ENCODE data around the gene MCF2L. TPM values are rescaled to one million over a fixed set of nuclear protein-coding genes. Genes with fewer than 3 reads are reported as not detected.

The MCF2L gene
- polyA plus RNA-seq, 2 of the 4 experiments (the other 2 are of a cell fraction) = 0.36 to 0.92 TPM

- POLR2A ChIA-PET = no interaction called here
- Histone ChIP-seq H3K4me2 (no peak overlapping the region), H3K9me3 (no peaks in the 10 kb centered on the region), H3K27ac (no peak overlapping the region), H3K4me1 (0 out of 3 replicates have a peak, but pooled peaks cover 3% of the 10 kb centered on the region), H3K4me3 (no peak overlapping the region)
- no peak for TF ChIP-seq HDAC2 (IDR thresholded peaks at IDR 0.05)
- TF ChIP-seq NR3C1 (IDR thresholded peaks at IDR 0.05) = no peak
- no peak for TF ChIP-seq RAD21 (conservative IDR thresholded peaks at IDR 0.05 in 1 of 2, IDR thresholded peaks at IDR 0.05 in 1 of 2)
- TF ChIP-seq ESRRA (IDR thresholded peaks at IDR 0.05; ENCODE audit: borderline replicate concordance, low read length) = no peak
- TF ChIP-seq HOXB13 (CRISPR knock-in tag; IDR thresholded peaks at IDR 0.05; ENCODE audit: low read depth) = no peak
- TF ChIP-seq EHF (CRISPR knock-in tag; IDR thresholded peaks at IDR 0.05) = no peak
- no peak for TF ChIP-seq SMC3 (IDR thresholded peaks at IDR 0.05)
- no peak for TF ChIP-seq ZFP36 (IDR thresholded peaks at IDR 0.05; ENCODE audit: borderline replicate concordance, partially characterized antibody)
- TF ChIP-seq MAZ (IDR thresholded peaks at IDR 0.05; ENCODE audit: borderline replicate concordance, low read depth, low read length) = no peak
- TF ChIP-seq BCL3 (IDR thresholded peaks at IDR 0.05) = no peak
- TF ChIP-seq, protein P1, sequence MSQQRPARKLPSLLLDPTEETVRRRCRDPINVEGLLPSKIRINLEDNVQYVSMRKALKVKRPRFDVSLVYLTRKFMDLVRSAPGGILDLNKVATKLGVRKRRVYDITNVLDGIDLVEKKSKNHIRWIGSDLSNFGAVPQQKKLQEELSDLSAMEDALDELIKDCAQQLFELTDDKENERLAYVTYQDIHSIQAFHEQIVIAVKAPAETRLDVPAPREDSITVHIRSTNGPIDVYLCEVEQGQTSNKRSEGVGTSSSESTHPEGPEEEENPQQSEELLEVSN (IDR thresholded peaks at IDR 0.05; ENCODE audit: borderline replicate concordance, low read depth) = no peak
- TF ChIP-seq TFCP2L1 (CRISPR knock-in tag; IDR thresholded peaks at IDR 0.05) = no peak
- TF ChIP-seq TP53 (CRISPR knock-in tag; IDR thresholded peaks at IDR 0.05) = no peak
- no peak for TF ChIP-seq JUN (IDR thresholded peaks at IDR 0.05)
- TF ChIP-seq, protein P2, sequence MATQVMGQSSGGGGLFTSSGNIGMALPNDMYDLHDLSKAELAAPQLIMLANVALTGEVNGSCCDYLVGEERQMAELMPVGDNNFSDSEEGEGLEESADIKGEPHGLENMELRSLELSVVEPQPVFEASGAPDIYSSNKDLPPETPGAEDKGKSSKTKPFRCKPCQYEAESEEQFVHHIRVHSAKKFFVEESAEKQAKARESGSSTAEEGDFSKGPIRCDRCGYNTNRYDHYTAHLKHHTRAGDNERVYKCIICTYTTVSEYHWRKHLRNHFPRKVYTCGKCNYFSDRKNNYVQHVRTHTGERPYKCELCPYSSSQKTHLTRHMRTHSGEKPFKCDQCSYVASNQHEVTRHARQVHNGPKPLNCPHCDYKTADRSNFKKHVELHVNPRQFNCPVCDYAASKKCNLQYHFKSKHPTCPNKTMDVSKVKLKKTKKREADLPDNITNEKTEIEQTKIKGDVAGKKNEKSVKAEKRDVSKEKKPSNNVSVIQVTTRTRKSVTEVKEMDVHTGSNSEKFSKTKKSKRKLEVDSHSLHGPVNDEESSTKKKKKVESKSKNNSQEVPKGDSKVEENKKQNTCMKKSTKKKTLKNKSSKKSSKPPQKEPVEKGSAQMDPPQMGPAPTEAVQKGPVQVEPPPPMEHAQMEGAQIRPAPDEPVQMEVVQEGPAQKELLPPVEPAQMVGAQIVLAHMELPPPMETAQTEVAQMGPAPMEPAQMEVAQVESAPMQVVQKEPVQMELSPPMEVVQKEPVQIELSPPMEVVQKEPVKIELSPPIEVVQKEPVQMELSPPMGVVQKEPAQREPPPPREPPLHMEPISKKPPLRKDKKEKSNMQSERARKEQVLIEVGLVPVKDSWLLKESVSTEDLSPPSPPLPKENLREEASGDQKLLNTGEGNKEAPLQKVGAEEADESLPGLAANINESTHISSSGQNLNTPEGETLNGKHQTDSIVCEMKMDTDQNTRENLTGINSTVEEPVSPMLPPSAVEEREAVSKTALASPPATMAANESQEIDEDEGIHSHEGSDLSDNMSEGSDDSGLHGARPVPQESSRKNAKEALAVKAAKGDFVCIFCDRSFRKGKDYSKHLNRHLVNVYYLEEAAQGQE (IDR thresholded peaks at IDR 0.05) = no peak
- no peak for TF ChIP-seq POLR2AphosphoS2 (conservative IDR thresholded peaks at IDR 0.05; ENCODE audit: low read length)
- TF ChIP-seq, protein P3, sequence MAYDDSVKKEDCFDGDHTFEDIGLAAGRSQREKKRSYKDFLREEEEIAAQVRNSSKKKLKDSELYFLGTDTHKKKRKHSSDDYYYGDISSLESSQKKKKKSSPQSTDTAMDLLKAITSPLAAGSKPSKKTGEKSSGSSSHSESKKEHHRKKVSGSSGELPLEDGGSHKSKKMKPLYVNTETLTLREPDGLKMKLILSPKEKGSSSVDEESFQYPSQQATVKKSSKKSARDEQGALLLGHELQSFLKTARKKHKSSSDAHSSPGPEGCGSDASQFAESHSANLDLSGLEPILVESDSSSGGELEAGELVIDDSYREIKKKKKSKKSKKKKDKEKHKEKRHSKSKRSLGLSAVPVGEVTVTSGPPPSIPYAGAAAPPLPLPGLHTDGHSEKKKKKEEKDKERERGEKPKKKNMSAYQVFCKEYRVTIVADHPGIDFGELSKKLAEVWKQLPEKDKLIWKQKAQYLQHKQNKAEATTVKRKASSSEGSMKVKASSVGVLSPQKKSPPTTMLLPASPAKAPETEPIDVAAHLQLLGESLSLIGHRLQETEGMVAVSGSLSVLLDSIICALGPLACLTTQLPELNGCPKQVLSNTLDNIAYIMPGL (CRISPR knock-in tag; IDR thresholded peaks at IDR 0.05; ENCODE audit: borderline replicate concordance) = no peak
- TF ChIP-seq, protein P4, sequence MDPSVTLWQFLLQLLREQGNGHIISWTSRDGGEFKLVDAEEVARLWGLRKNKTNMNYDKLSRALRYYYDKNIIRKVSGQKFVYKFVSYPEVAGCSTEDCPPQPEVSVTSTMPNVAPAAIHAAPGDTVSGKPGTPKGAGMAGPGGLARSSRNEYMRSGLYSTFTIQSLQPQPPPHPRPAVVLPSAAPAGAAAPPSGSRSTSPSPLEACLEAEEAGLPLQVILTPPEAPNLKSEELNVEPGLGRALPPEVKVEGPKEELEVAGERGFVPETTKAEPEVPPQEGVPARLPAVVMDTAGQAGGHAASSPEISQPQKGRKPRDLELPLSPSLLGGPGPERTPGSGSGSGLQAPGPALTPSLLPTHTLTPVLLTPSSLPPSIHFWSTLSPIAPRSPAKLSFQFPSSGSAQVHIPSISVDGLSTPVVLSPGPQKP (IDR thresholded peaks at IDR 0.05; ENCODE audit: low read depth, low read length) = no peak
- TF ChIP-seq CHD2 (IDR thresholded peaks at IDR 0.05; ENCODE audit: low read length, partially characterized antibody) = no peak
- CTCF ChIA-PET = no interaction called here
- 56% methylated on average over 11 of the region's 18 CpGs for WGBS (ENCODE audit: missing lambda C conversion rate)
- no peak for FAIRE-seq
- DNase-seq (ENCODE audit: low read depth in 1 of 2, low spot score in 1 of 2) = no peak
- ATAC-seq = peak in 1 of 2 experiments; percentile 12; a peak in 2 of 6 replicates
Observed at GRCh38 chr13:113080361-113080831, 111.4 kb downstream of the MCF2L start.

Data from A549 (cell line).